Measurements from ENCODE around the gene PNPLA6. TPM values are rescaled to one million over a fixed set of nuclear protein-coding genes. Genes with fewer than 3 reads are reported as not detected.

Gene PNPLA6
- total and polyA plus RNA-seq, 2 of the 13 experiments (the other 11 are each of a cell fraction or from before 2014, with no cell fraction given), result 24.9 to 28.2 TPM

- TF ChIP-seq ZBTB38 (CRISPR knock-in tag; IDR thresholded peaks at IDR 0.05) (0 out of 2 replicates have a peak, but pooled peaks have one; percentile 23), DR1 (CRISPR knock-in tag; IDR thresholded peaks at IDR 0.05) (no peak), ZNF687 (CRISPR knock-in tag; IDR thresholded peaks at IDR 0.05) (peak; percentile 41; the same call in 1 of the 2 replicates), ZHX2 (IDR thresholded peaks at IDR 0.05; ENCODE audit: low read depth) (peak; percentile 70; the same call in 1 of the 2 replicates), ZHX2 (CRISPR knock-in tag; IDR thresholded peaks at IDR 0.05; ENCODE audit: borderline replicate concordance) (no peak), ZNF704 (CRISPR knock-in tag; IDR thresholded peaks at IDR 0.05; ENCODE audit: borderline replicate concordance) (no peak), MIER2 (CRISPR knock-in tag; IDR thresholded peaks at IDR 0.05) (no peak)
These were observed 46.7 kb upstream of the PNPLA6 start, which contains the start of gene PEX11G (continued) for GRCh38 chr19:7488736-7489353.

All from HepG2 (cell line).